HepG2 (cell line): ENCODE measurements around the gene FHIT. TPM values are rescaled to one million over a fixed set of nuclear protein-coding genes. Genes with fewer than 3 reads are reported as not detected.
"Not testable (repeated sequence)": the region's sequence is repeated elsewhere in the genome, so short reads cannot be mapped to it uniquely, and the experiment has no call there.

Source experiments
- ATAC-seq: fragments of 200-7000 bp; cut with Tn5 transposase; 3 replicates; pipeline ENCODE4 v1.9.1; 2020; ENCODE audit warnings: mild to moderate bottlenecking, moderate library complexity
- BruUV-seq: library from RNA; stranded (reverse); fragments of 400-500 nt; replicated peaks from 2 replicates; lab custom pipeline; 2021; lab: Mats Ljungman, UMichigan
- CTCF ChIA-PET: fragments of 300-600 bp; formaldehyde crosslinking; extraction: SDS; loops from one replicate; lab custom pipeline; 2021; ENCODE audit warnings: low total read pairs, inconsistent platforms, low intra/inter-chr PET ratio; lab: Yijun Ruan, JAX
- POLR2A ChIA-PET: fragments of 350-600 bp; sonication (Branson Sonifier 250); formaldehyde crosslinking; loops from one replicate; lab custom pipeline; 2020; ENCODE audit warnings: antibody characterized with exemption, inconsistent platforms; lab: Yijun Ruan, JAX
- DNase-seq: peaks from one replicate; pipeline ENCODE4 v3.0.0-alpha.2; 2015; ENCODE audit warnings: low spot score
- FAIRE-seq: peaks from 3 replicates; lab custom pipeline; 2011; peaks lifted over from hg19 to GRCh38; lab: Jason Lieb, UNC
- H2AFZ ChIP-seq: one replicate; pipeline ENCODE4 v1.6.1; 2011; ENCODE audit warnings: low read length, inconsistent platforms
- H3K27ac ChIP-seq: fragments of 300-600 bp; 3 replicates; pipeline ENCODE4 v1.8.0; 2011; ENCODE audit warnings: mixed run types, mild to moderate bottlenecking, mixed read lengths, low read length, inconsistent platforms; ENCODE audit not compliant: insufficient read depth; ENCODE audit errors: extremely low read length
- H3K27me3 ChIP-seq, 2 experiments: fragments of 200-600 bp in 1 of 2; 2 replicates in 1 of 2; 3 replicates in 1 of 2; pipeline versions ENCODE4 v1.6.0 to v1.8.0; 2011; ENCODE audit warnings: low read length in 2 of 2, mild to moderate bottlenecking in 2 of 2, moderate library complexity in 2 of 2, inconsistent platforms in 1 of 2; ENCODE audit not compliant: insufficient read depth in 2 of 2, control insufficient read depth in 1 of 2
- H3K36me3 ChIP-seq, 2 experiments: fragments of 200-600 bp in 1 of 2; replicated peaks in 1 of 2; 2 replicates in 1 of 2; 3 replicates in 1 of 2; pipeline versions ENCODE4 v1.5.1 to v1.8.0; 2011; ENCODE audit warnings: low read length in 2 of 2, inconsistent platforms in 1 of 2; ENCODE audit not compliant: insufficient read depth in 2 of 2, control insufficient read depth in 1 of 2
- H3K4me1 ChIP-seq: 2 replicates; pipeline ENCODE4 v1.5.1; 2012; ENCODE audit warnings: low read length, inconsistent platforms; ENCODE audit not compliant: insufficient read depth
- H3K4me2 ChIP-seq: 2 replicates; pipeline ENCODE4 v1.6.0; 2011; ENCODE audit warnings: low read depth, low read length, inconsistent platforms
- H3K4me3 ChIP-seq, 3 experiments: fragments of 200-600 bp in 1 of 3; sonication (generic), shearing (Covaris generic) in 1 of 3; replicated peaks in 1 of 3; 2 replicates each; pipeline ENCODE4 v1.5.1; 2011 to 2016; ENCODE audit warnings: low read length in 3 of 3, inconsistent platforms in 2 of 3, low read depth in 2 of 3, mild to moderate bottlenecking in 2 of 3, control low read depth in 1 of 3, mixed read lengths in 1 of 3; ENCODE audit not compliant: insufficient read depth in 1 of 3
- H3K79me2 ChIP-seq: one replicate; pipeline ENCODE4 v1.6.1; 2011; ENCODE audit warnings: low read length, inconsistent platforms; ENCODE audit not compliant: insufficient read depth
- H3K9ac ChIP-seq: 2 replicates; pipeline ENCODE4 v1.6.0; 2011; ENCODE audit warnings: mild to moderate bottlenecking, low read depth, low read length, inconsistent platforms; ENCODE audit not compliant: insufficient read depth
- H3K9me3 ChIP-seq: 2 replicates; pipeline ENCODE4 v1.5.1; 2012; ENCODE audit warnings: mild to moderate bottlenecking, low read length
- H4K20me1 ChIP-seq: 2 replicates; pipeline ENCODE4 v1.6.0; 2011; ENCODE audit warnings: inconsistent platforms, mild to moderate bottlenecking, low read length, moderate library complexity; ENCODE audit not compliant: insufficient read depth
- ERF ChIP-seq: IDR thresholded peaks from 2 replicates; pipeline ENCODE4 v1.6.1; 2018; ENCODE audit warnings: missing biosample characterization, missing genetic modification reagents
- FOXO1 ChIP-seq: sonication (generic); formaldehyde crosslinking; IDR thresholded peaks from 2 replicates; pipeline ENCODE4 v1.4.0; 2020; ENCODE audit warnings: missing genetic modification reagents
- HNF4G ChIP-seq, 2 experiments: sonication (generic) in 1 of 2; formaldehyde crosslinking in 1 of 2; IDR thresholded peaks; 2 replicates each; pipeline versions ENCODE4 v1.4.0 to v1.6.1; 2011 to 2020; ENCODE audit warnings: borderline replicate concordance in 2 of 2, low read depth in 2 of 2, mild to moderate bottlenecking in 2 of 2, low read length in 1 of 2, missing genetic modification reagents in 1 of 2, moderate library complexity in 1 of 2
- KLF16 ChIP-seq, 2 experiments: sonication (generic) in 1 of 2; formaldehyde crosslinking in 1 of 2; IDR thresholded peaks; 2 replicates each; pipeline versions ENCODE4 v1.6.1 to v1.8.0; 2016 to 2023; ENCODE audit warnings: missing genetic modification reagents in 2 of 2, missing compliant biosample characterization in 1 of 2
- NCOA1 ChIP-seq: sonication (generic); formaldehyde crosslinking; IDR thresholded peaks from 2 replicates; pipeline ENCODE4 v1.9.0; 2021; ENCODE audit warnings: missing genetic modification reagents
- NR2F6 ChIP-seq, 2 experiments: IDR thresholded peaks; 2 replicates each; pipeline ENCODE4 v1.6.1; 2016; ENCODE audit warnings: antibody characterized with exemption in 1 of 2, mild to moderate bottlenecking in 1 of 2
- PHF21A ChIP-seq: sonication (generic); formaldehyde crosslinking; IDR thresholded peaks from 2 replicates; pipeline ENCODE4 v1.5.0; 2020; ENCODE audit warnings: mild to moderate bottlenecking, missing genetic modification reagents
- PLRG1 ChIP-seq: fragments of 450-650 bp; conservative IDR thresholded peaks from 2 replicates; pipeline ENCODE4 v1.6.1; 2016
- RBAK ChIP-seq: sonication (generic); formaldehyde crosslinking; IDR thresholded peaks from 2 replicates; pipeline ENCODE4 v1.5.1; 2020; ENCODE audit warnings: mild to moderate bottlenecking, missing genetic modification reagents
- TCF7 ChIP-seq: sonication (generic); IDR thresholded peaks from 2 replicates; pipeline ENCODE4 v1.6.1; 2016; ENCODE audit warnings: antibody characterized with exemption, low read depth
- TFDP1 ChIP-seq: IDR thresholded peaks from 2 replicates; pipeline ENCODE4 v1.6.1; 2016; ENCODE audit warnings: missing compliant biosample characterization, missing genetic modification reagents, borderline replicate concordance
- U2AF1 ChIP-seq: fragments of 200-400 bp; formaldehyde crosslinking; optimal IDR thresholded peaks from 2 replicates; pipeline ENCODE3; 2017; ENCODE audit warnings: mild to moderate bottlenecking, low read depth, low read length
- ZNF513 ChIP-seq: sonication (generic); formaldehyde crosslinking; conservative IDR thresholded peaks from 2 replicates; pipeline ENCODE4 v1.5.0; 2020; ENCODE audit warnings: missing genetic modification reagents
- ZNF607 ChIP-seq: sonication (generic); formaldehyde crosslinking; IDR thresholded peaks from 2 replicates; pipeline ENCODE4 v1.5.1; 2020; ENCODE audit warnings: missing genetic modification reagents, mild to moderate bottlenecking, borderline replicate concordance
- ZNF747 ChIP-seq: sonication (generic); formaldehyde crosslinking; IDR thresholded peaks from 2 replicates; pipeline ENCODE4 v1.8.1; 2023; ENCODE audit warnings: missing genetic modification reagents, mild to moderate bottlenecking, borderline replicate concordance
- ZSCAN29 ChIP-seq: sonication (generic); formaldehyde crosslinking; conservative IDR thresholded peaks from 2 replicates; pipeline ENCODE4 v1.4.0; 2020; ENCODE audit warnings: mild to moderate bottlenecking, missing genetic modification reagents
- WGBS: methylation state at CpG from one replicate; pipeline ENCODE4 v1.1.6; 2017; ENCODE audit warnings: low lambda C conversion rate; 5-methylcytosine and 5-hydroxymethylcytosine counted together
- in situ Hi-C: cut with HindIII; loops from 2 replicates; pipeline ENCODE4 v1.10.0; 2017; ENCODE audit warnings: low pct_unique_long_range_greater_than_20kb; ENCODE audit not compliant: extremely low pct_ligation_motif_present
- intact Hi-C: fragments of 100-400 bp; cut with micrococcal nuclease; formaldehyde crosslinking; loops from one replicate; pipeline ENCODE4 v1.10.0; 2022; ENCODE audit not compliant: unreplicated experiment
- polyA plus RNA-seq, 8 experiments: library from polyadenylated mRNA; depleted of rRNA in 3 of 8; stranded (reverse) in 7 of 8; unstranded in 1 of 8; fragments of >200 nt; fragmentation: Illumina TruSeq in 4 of 8; extraction: Trizol in 4 of 8; gene quantifications; 2 replicates each; pipeline versions ENCODE4 v1.2.1 to v1.2.3, GENCODE V29; 2011 to 2016; ENCODE audit warnings: low read depth in 4 of 8, missing spikeins in 1 of 8, mixed read lengths in 1 of 8; ENCODE audit not compliant: insufficient read depth in 1 of 8
- total RNA-seq, 5 experiments: library from RNA; depleted of rRNA; stranded (reverse); fragments of >200 nt; fragmentation: Illumina TruSeq; extraction: Trizol; gene quantifications; 2 replicates each; pipeline ENCODE4 v1.2.3, GENCODE V29; 2016; ENCODE audit warnings: low read depth in 1 of 5

The FHIT gene
- total and polyA plus RNA-seq, 2 of the 13 experiments (the other 11 are each of a cell fraction or from before 2014, with no cell fraction given), result 4.0 to 4.6 TPM

- H4K20me1 ChIP-seq, H3K27me3 ChIP-seq, ATAC-seq, FAIRE-seq, DNase-seq, CTCF ChIA-PET, H3K4me1 ChIP-seq, H3K36me3 ChIP-seq, H3K4me2 ChIP-seq, in situ Hi-C loops, POLR2A ChIA-PET, BruUV-seq, intact Hi-C loops, H2AFZ ChIP-seq, H3K79me2 ChIP-seq, H3K9me3 ChIP-seq, H3K9ac ChIP-seq, H3K27ac ChIP-seq, H3K4me3 ChIP-seq: not testable (repeated sequence)
- 88% methylated on average over 10 of the region's 10 CpGs for WGBS
These were observed 362.3 kb downstream of the FHIT start for GRCh38 chr3:60888952-60889351.

- Histone ChIP-seq H3K4me3 (no peak overlapping the region), H2AFZ (no peak overlapping the region), H3K36me3 (no peaks in the 10 kb centered on the region), H3K9me3 (no peaks in the 10 kb centered on the region), H3K79me2 (no peaks in the 10 kb centered on the region), H3K4me2 (no peak overlapping the region), H3K4me1 (no peaks in the 10 kb centered on the region), H3K9ac (no peak overlapping the region), H4K20me1 (no peaks in the 10 kb centered on the region), H3K27ac (no peak overlapping the region), H3K27me3 (no peaks in the 10 kb centered on the region)
- FAIRE-seq (no peak), DNase-seq (no peak), ATAC-seq (no peak)
- no peak for TF ChIP-seq ERF (CRISPR knock-in tag)
- TF ChIP-seq TFDP1 (CRISPR knock-in tag), result no peak
- TF ChIP-seq U2AF1, result no peak
- TF ChIP-seq ZNF513 (CRISPR knock-in tag), result no peak
- TF ChIP-seq FOXO1, result no peak
- TF ChIP-seq RBAK (CRISPR knock-in tag), result no peak
- no peak for TF ChIP-seq TCF7
- no peak for TF ChIP-seq ZNF607 (CRISPR knock-in tag)
- no peak for TF ChIP-seq PLRG1
- no peak for TF ChIP-seq KLF16 (CRISPR knock-in tag; IDR thresholded peaks at IDR 0.05)
- no peak for TF ChIP-seq NR2F6 (IDR thresholded peaks at IDR 0.05)
- TF ChIP-seq NR2F6 (CRISPR knock-in tag; IDR thresholded peaks at IDR 0.05), result no peak
- no peak for TF ChIP-seq HNF4G (IDR thresholded peaks at IDR 0.05; ENCODE audit: borderline replicate concordance, low read depth, low read length)
- TF ChIP-seq HNF4G (CRISPR knock-in tag; IDR thresholded peaks at IDR 0.05; ENCODE audit: borderline replicate concordance, low read depth), result no peak
- no peak for TF ChIP-seq NCOA1
- no peak for TF ChIP-seq PHF21A (CRISPR knock-in tag)
- no peak for TF ChIP-seq ZSCAN29 (CRISPR knock-in tag)
- TF ChIP-seq ZNF747 (CRISPR knock-in tag), result no peak
- WGBS, result 82% methylated on average over 4 of the region's 4 CpGs
- POLR2A ChIA-PET, result no interaction called here
- no TSS peak for BruUV-seq
- CTCF ChIA-PET, result no interaction called here
- in situ Hi-C loops (no loop called here), intact Hi-C loops (no loop called here)
These were observed 363.7 kb downstream of the FHIT start for GRCh38 chr3:60887574-60887973.
